Gastrocnemius medialis (tissue), 4 donors: ENCODE measurements around the gene CASQ2. TPM values are rescaled to one million over a fixed set of nuclear protein-coding genes. Genes with fewer than 3 reads are reported as not detected.
A peak's percentile ranks its signal among the peaks of the same experiment; 100 is the strongest.

Experiments
- ATAC-seq, 2 donors: fragments of 150-250 bp; one replicate each; pipeline ENCODE4 v1.9.1; 2016
- DNase-seq, 2 donors: peaks; one replicate each; pipeline ENCODE4 v3.0.0-alpha.2; 2019
- H3K27ac ChIP-seq, 4 donors: fragments of 200-600 bp; sonication (generic); 1 replicate in 1 of 4; 2 replicates in 3 of 4; pipeline ENCODE4 v1.5.1; 2016 to 2018; ENCODE audit warnings: mild to moderate bottlenecking in 2 of 4, moderate library complexity in 1 of 4
- H3K27me3 ChIP-seq, 3 donors: fragments of 200-600 bp; sonication (generic) in 2 of 3; 1 replicate in 1 of 3; 2 replicates in 2 of 3; pipeline versions ENCODE4 v1.5.1 to v1.6.0; 2016 to 2019; ENCODE audit warnings: mild to moderate bottlenecking in 1 of 3, moderate library complexity in 1 of 3
- H3K36me3 ChIP-seq, 2 donors: fragments of 200-600 bp; sonication (generic) in 1 of 2; one replicate each; pipeline ENCODE4 v1.5.1; 2017 to 2018
- H3K4me1 ChIP-seq, 2 donors: fragments of 200-600 bp; sonication (generic) in 1 of 2; one replicate each; pipeline ENCODE4 v1.5.1; 2016 to 2017; ENCODE audit warnings: mild to moderate bottlenecking in 2 of 2
- H3K4me3 ChIP-seq, 4 donors: fragments of 200-600 bp; sonication (generic) in 3 of 4; 1 replicate in 1 of 4; 2 replicates in 3 of 4; pipeline ENCODE4 v1.5.1; 2016 to 2019; ENCODE audit warnings: mild to moderate bottlenecking in 2 of 4
- H3K9me3 ChIP-seq, 3 donors: fragments of 200-600 bp; sonication (generic) in 2 of 3; 1 replicate in 1 of 3; 2 replicates in 2 of 3; pipeline ENCODE4 v1.5.1; 2016 to 2019
- POLR2A ChIP-seq, 2 donors: fragments of 450-650 bp; IDR thresholded peaks; one replicate each; pipeline ENCODE4 v1.6.1; 2017; ENCODE audit warnings: antibody characterized with exemption in 2 of 2, mild to moderate bottlenecking in 2 of 2, moderate library complexity in 2 of 2
- in situ Hi-C, 4 donors: fragments of 200-750 bp; cut with MboI; loops; one replicate each; pipeline versions ENCODE4 v1.15.0 to v1.8.0; 2017; ENCODE audit warnings: low sequenced_read_pairs in 4 of 4
- intact Hi-C: fragments of 100-400 bp; cut with DNase I; formaldehyde crosslinking; loops from one replicate; pipeline ENCODE4 v1.15.1; 2023; ENCODE audit warnings: low total_unique reads
- total RNA-seq, 4 donors: library from RNA; depleted of rRNA; stranded (reverse); fragments of >200 nt; gene quantifications; one replicate each; pipeline versions ENCODE4 v1.1.0 to v1.2.3, GENCODE V29; 2016
- TF ChIP-seq, protein P1 (sequence below), 5 experiments: fragments of 450-650 bp in 3 of 5; fragments of 200-600 bp in 2 of 5; sonication (generic) in 2 of 5; IDR thresholded peaks in 4 of 5; conservative IDR thresholded peaks in 1 of 5; 1 replicate in 4 of 5; 2 replicates in 1 of 5; pipeline ENCODE4 v1.5.1; 2016 to 2019; ENCODE audit warnings: antibody characterized with exemption in 5 of 5, mild to moderate bottlenecking in 3 of 5, moderate library complexity in 3 of 5

The CASQ2 gene
- total RNA-seq, 4 donors from 2014 or later = 16.5 to 207 (median 83.2) TPM

DNA sequence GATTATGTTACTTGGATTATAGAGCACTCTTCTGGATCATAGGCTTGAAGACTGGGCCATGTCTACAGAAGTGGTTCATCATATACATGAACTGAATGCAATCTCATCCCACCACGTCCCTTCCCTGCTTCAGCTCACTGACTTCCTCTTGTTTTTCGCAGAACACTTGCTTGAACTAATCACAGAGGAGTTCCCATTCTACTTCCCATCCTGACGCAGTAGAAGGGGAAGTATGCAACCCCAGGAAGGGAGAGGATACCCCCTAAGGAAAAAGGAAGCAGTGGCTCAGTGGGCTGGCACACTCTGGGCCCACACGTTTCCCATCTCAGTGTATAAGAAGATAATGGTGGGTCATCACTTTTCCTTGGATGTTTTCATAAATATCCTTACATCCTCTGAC lies 36.2 kb downstream of the CASQ2 start:
- DNase-seq = no peak
- no peaks in the 10 kb centered on the region for H3K27me3 ChIP-seq
- intact Hi-C loops = no loop called here
- in situ Hi-C loops = no loop called here
- no peak overlapping the region for H3K4me3 ChIP-seq
- H3K27ac ChIP-seq = no peak overlapping the region
- peaks cover 0 to 6% of the 10 kb centered on the region in 2 donors for H3K4me1 ChIP-seq
- TF ChIP-seq, protein P1, sequence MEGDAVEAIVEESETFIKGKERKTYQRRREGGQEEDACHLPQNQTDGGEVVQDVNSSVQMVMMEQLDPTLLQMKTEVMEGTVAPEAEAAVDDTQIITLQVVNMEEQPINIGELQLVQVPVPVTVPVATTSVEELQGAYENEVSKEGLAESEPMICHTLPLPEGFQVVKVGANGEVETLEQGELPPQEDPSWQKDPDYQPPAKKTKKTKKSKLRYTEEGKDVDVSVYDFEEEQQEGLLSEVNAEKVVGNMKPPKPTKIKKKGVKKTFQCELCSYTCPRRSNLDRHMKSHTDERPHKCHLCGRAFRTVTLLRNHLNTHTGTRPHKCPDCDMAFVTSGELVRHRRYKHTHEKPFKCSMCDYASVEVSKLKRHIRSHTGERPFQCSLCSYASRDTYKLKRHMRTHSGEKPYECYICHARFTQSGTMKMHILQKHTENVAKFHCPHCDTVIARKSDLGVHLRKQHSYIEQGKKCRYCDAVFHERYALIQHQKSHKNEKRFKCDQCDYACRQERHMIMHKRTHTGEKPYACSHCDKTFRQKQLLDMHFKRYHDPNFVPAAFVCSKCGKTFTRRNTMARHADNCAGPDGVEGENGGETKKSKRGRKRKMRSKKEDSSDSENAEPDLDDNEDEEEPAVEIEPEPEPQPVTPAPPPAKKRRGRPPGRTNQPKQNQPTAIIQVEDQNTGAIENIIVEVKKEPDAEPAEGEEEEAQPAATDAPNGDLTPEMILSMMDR (IDR thresholded peaks at IDR 0.05 in 4 of 5, conservative IDR thresholded peaks at IDR 0.05 in 1 of 5) = no peak
- TF ChIP-seq POLR2A (IDR thresholded peaks at IDR 0.05) = no peak
- ATAC-seq = no peak
- peaks cover 0 to 13% of the 10 kb centered on the region in 2 donors for H3K36me3 ChIP-seq
- no peaks in the 10 kb centered on the region for H3K9me3 ChIP-seq

DNA sequence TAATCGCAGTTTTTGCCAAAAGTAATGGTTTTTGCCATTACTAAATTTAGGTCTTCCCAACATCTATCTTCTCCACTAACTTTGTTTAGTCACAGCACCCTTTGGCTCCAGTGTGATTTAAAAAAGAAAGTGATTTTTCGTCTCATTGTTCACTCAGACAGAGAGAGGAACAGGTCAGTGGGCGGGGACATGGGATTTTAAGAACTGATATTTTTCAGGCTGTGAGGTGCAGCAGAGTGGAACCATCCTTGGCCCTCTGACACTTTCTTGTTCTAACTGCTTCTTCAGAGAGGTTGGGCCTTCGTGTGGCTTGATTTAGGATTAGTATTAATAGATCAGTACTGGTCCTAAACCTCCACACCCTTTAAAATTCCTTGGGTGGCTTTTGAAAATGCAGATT lies 38.8 kb downstream of the CASQ2 start:
- Histone ChIP-seq H3K9me3 (no peaks in the 10 kb centered on the region), H3K27ac (no peak overlapping the region), H3K36me3 (peaks cover 0 to 20% of the 10 kb centered on the region in 2 donors), H3K27me3 (no peaks in the 10 kb centered on the region), H3K4me1 (peaks cover 0 to 14% of the 10 kb centered on the region in 2 donors), H3K4me3 (no peak overlapping the region)
- ATAC-seq (no peak), DNase-seq (no peak)
- intact Hi-C loops = loop anchor here (10.0 kb wide), 1 partner anchor 595 kb away; no protein-coding TSS in a partner anchor
- in situ Hi-C loops = no loop called here
- TF ChIP-seq, protein P1 (IDR thresholded peaks at IDR 0.05 in 4 of 5, conservative IDR thresholded peaks at IDR 0.05 in 1 of 5) = no peak

DNA sequence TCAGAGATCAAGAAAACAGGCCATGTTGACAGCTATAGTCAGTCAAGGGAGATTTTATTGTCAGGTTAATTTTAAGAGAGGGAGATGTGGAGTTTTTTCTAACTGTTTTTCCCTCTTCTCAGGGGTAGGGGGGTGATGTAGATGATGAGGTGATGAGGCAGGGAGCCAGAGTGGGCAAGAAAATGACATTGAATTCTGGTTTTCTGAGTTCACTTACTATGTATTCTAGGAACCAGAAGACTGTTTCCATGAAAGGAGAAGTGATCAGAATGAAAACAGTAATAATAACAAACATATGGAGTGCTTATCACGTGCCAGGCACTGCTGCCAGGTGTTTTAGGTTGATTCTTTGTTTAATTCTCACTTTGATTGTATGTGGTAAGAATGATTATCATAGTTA lies 40.2 kb downstream of the CASQ2 start:
- intact Hi-C loops (loop anchor here (10.0 kb wide), 1 partner anchor 594 kb away; no protein-coding TSS in a partner anchor), in situ Hi-C loops (no loop called here)
- Histone ChIP-seq H3K27me3 (no peaks in the 10 kb centered on the region), H3K36me3 (peaks cover 0 to 10% of the 10 kb centered on the region in 2 donors), H3K4me3 (no peak overlapping the region), H3K4me1 (peaks cover 0 to 14% of the 10 kb centered on the region in 2 donors), H3K27ac (peak overlapping the region; percentile 31 to 56 (median 42)), H3K9me3 (no peaks in the 10 kb centered on the region)
- no peak for TF ChIP-seq POLR2A (IDR thresholded peaks at IDR 0.05)
- TF ChIP-seq, protein P1 (IDR thresholded peaks at IDR 0.05 in 4 of 5, conservative IDR thresholded peaks at IDR 0.05 in 1 of 5) = no peak
- no peak for DNase-seq
- ATAC-seq = no peak

DNA sequence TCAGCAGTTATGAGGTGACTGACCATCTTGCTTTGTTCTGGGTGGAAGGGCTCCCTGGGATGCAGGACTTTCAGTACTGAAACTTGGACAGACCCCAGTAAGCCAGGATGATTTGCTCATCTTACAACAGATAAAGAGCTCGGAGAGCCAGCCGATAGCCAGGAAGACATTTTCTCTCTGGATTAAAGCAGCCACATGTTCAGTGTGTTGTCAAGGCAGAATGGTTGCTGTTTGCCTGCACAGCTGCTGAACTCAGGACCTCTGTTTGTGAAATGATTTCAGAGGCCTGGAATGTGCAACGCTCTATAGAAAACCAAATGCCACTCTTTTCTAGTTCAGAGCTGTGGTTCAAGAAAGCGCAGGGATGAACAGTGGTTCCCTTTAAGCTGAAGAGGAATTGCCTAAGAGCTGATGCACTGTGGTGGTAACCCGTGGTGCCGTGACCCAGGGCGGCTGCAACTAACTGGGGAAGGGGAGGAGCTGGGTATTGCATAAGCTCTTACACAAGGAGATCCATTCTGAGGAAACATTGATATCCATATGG lies 40.7 kb downstream of the CASQ2 start:
- Histone ChIP-seq H3K9me3 (no peaks in the 10 kb centered on the region), H3K4me3 (no peak overlapping the region), H3K4me1 (peaks cover 0 to 14% of the 10 kb centered on the region in 2 donors), H3K27me3 (no peaks in the 10 kb centered on the region), H3K27ac (peak overlapping the region; percentile 15 to 56 (median 42)), H3K36me3 (peaks cover 0 to 10% of the 10 kb centered on the region in 2 donors)
- TF ChIP-seq POLR2A (IDR thresholded peaks at IDR 0.05) = no peak
- TF ChIP-seq, protein P1 (IDR thresholded peaks at IDR 0.05 in 4 of 5, conservative IDR thresholded peaks at IDR 0.05 in 1 of 5) = no peak
- DNase-seq (peak; percentile 41 to 61), ATAC-seq (peak; percentile 64 to 74)
- intact Hi-C loops (loop anchor here (10.0 kb wide), 1 partner anchor 593 kb away; no protein-coding TSS in a partner anchor), in situ Hi-C loops (no loop called here)
